ENCODE results near the gene ENO4. TPM values are rescaled to one million over a fixed set of nuclear protein-coding genes. Genes with fewer than 3 reads are reported as not detected.

ENO4 gene
- total and polyA plus RNA-seq, 10 of the 15 experiments (the other 5 are each of a cell fraction or from before 2014, with no cell fraction given): 0.12 to 0.37 (median 0.18) TPM; not detected in 7

DNA sequence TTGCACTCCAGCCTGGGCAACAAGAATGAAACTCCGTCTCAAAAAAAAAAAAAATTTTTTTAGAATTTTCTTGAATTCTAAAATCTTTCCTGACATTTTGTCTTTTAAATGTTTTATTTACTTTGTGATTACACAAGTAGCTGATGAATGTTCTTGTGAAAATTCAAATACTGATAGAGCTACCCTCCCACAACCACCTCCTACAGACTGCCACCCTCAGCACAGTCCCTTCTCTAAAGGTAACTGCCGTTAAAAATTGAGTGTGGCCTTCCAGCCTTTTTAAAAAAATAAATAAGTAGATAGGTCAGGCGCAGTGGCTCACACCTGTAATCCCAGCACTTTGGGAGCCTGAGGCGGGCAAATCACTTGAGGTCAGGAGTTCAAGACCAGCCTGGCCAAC lies 15.1 kb downstream of the ENO4 start:
- RAD21 ChIA-PET (ENCODE audit: unreplicated experiment): no interaction called here
- Histone ChIP-seq H3K27ac (ENCODE audit: control insufficient read depth, insufficient read depth) (no peak overlapping the region), H3K4me3 (no peak overlapping the region), H3K4me2 (ENCODE audit: control insufficient read depth, insufficient read depth) (no peak overlapping the region), H3K9me3 (replicated peaks; ENCODE audit: control insufficient read depth, insufficient read depth, low read length) (no peaks in the 10 kb centered on the region), H3K79me2 (ENCODE audit: control insufficient read depth, insufficient read depth, low read length) (no peaks in the 10 kb centered on the region), H3K27me3 (replicated peaks in 1 of 2; ENCODE audit: control insufficient read depth in 2 of 2, insufficient read depth in 2 of 2, low read length in 1 of 2) (no peaks in the 10 kb centered on the region; a peak in 2 of 4 replicates), H3K36me3 (ENCODE audit: control insufficient read depth in 2 of 2, insufficient read depth in 2 of 2, low read length in 1 of 2) (no peaks in the 10 kb centered on the region), H4K20me1 (ENCODE audit: control insufficient read depth, insufficient read depth) (no peaks in the 10 kb centered on the region), H3K4me1 (ENCODE audit: control insufficient read depth, insufficient read depth, low read length) (no peaks in the 10 kb centered on the region), H2AFZ (ENCODE audit: control insufficient read depth, low read depth, low read length) (no peak overlapping the region), H3K9ac (ENCODE audit: control insufficient read depth, insufficient read depth, low read length) (no peak overlapping the region)
- POLR2A ChIA-PET: no interaction called here
- CTCF ChIA-PET: interaction anchor here (1.1 kb wide), 1 partner anchor 310 kb away, joined by 3 read pairs; no protein-coding TSS in a partner anchor
- 38% methylated on average over 4 of the region's 4 CpGs for WGBS (ENCODE audit: insufficient coverage, insufficient replicate concordance, low lambda C conversion rate, missing lambda C conversion rate)
- BruUV-seq (replicated peaks): no TSS peak
- FAIRE-seq (no peak), ATAC-seq (no peak), DNase-seq (ENCODE audit: low read depth, low spot score) (no peak)
- SMC1A ChIA-PET (ENCODE audit: uncharacterized antibody, unreplicated experiment): no interaction called here
- in situ Hi-C loops (cut with MboI) (no loop called here), intact Hi-C loops (cut with micrococcal nuclease; ENCODE audit: unreplicated experiment) (no loop called here)
- TF ChIP-seq ZZZ3 (IDR thresholded peaks at IDR 0.05; ENCODE audit: control insufficient read depth, insufficient read length, low read depth): no peak
- TF ChIP-seq SREBF1 (IDR thresholded peaks at IDR 0.05; ENCODE audit: low read length): no peak
- TF ChIP-seq ATF2 (IDR thresholded peaks at IDR 0.05; ENCODE audit: low read length): no peak
- no peak for TF ChIP-seq MEF2B (IDR thresholded peaks at IDR 0.05; ENCODE audit: partially characterized antibody, poor library complexity, severe bottlenecking)

DNA sequence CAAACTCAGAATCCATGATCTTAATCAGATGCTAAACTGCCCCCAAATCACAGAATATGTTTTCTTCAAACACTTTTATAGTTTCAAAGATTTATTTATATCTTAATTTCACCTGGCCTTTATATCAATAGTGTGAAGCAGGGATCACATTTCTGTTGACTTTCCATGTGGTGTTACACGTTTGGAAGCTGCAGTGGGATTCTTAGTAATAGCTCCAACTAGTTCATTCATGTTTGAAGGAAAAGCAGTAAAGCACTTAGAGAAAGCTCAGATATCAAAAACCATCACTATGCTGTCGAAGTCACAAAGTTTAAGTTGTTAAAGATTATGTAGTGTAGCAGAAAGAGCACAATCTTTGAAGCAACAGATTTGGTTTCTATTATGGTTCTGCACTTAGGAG lies 16.8 kb downstream of the ENO4 start:
- Histone ChIP-seq H3K9me3 (replicated peaks; ENCODE audit: control insufficient read depth, insufficient read depth, low read length) (no peaks in the 10 kb centered on the region), H3K4me1 (ENCODE audit: control insufficient read depth, insufficient read depth, low read length) (no peaks in the 10 kb centered on the region), H3K27ac (ENCODE audit: control insufficient read depth, insufficient read depth) (no peak overlapping the region), H3K79me2 (ENCODE audit: control insufficient read depth, insufficient read depth, low read length) (no peaks in the 10 kb centered on the region), H3K36me3 (ENCODE audit: control insufficient read depth in 2 of 2, insufficient read depth in 2 of 2, low read length in 1 of 2) (no peaks in the 10 kb centered on the region), H3K4me2 (ENCODE audit: control insufficient read depth, insufficient read depth) (no peak overlapping the region), H3K4me3 (no peak overlapping the region), H4K20me1 (ENCODE audit: control insufficient read depth, insufficient read depth) (no peaks in the 10 kb centered on the region), H3K9ac (ENCODE audit: control insufficient read depth, insufficient read depth, low read length) (no peak overlapping the region), H3K27me3 (replicated peaks in 1 of 2; ENCODE audit: control insufficient read depth in 2 of 2, insufficient read depth in 2 of 2, low read length in 1 of 2) (no peaks in the 10 kb centered on the region; a peak in 2 of 4 replicates), H2AFZ (ENCODE audit: control insufficient read depth, low read depth, low read length) (no peak overlapping the region)
- CTCF ChIA-PET: interaction anchor here (0.7 kb wide), 1 partner anchor 304 kb away, joined by 3 read pairs; no protein-coding TSS in a partner anchor
- in situ Hi-C loops (cut with MboI) (no loop called here), intact Hi-C loops (cut with micrococcal nuclease; ENCODE audit: unreplicated experiment) (no loop called here)
- FAIRE-seq: no peak
- SMC1A ChIA-PET (ENCODE audit: uncharacterized antibody, unreplicated experiment): no interaction called here
- BruUV-seq (replicated peaks): no TSS peak
- 4% methylated on average over 2 of the region's 2 CpGs for WGBS (ENCODE audit: insufficient coverage, insufficient replicate concordance, low lambda C conversion rate, missing lambda C conversion rate)
- no peak for ATAC-seq
- POLR2A ChIA-PET: no interaction called here
- no peak for DNase-seq (ENCODE audit: low read depth, low spot score)
- RAD21 ChIA-PET (ENCODE audit: unreplicated experiment): no interaction called here
- no peak for TF ChIP-seq SUZ12 (IDR thresholded peaks at IDR 0.05; ENCODE audit: unreplicated experiment)
- TF ChIP-seq JUND (IDR thresholded peaks at IDR 0.05; ENCODE audit: low read depth, low read length): no peak
- no peak for TF ChIP-seq NFXL1 (IDR thresholded peaks at IDR 0.05; ENCODE audit: borderline replicate concordance)
- TF ChIP-seq ZNF24 (IDR thresholded peaks at IDR 0.05): no peak
- TF ChIP-seq NFIC (IDR thresholded peaks at IDR 0.05; ENCODE audit: low read depth, low read length): no peak
- TF ChIP-seq ESRRA (IDR thresholded peaks at IDR 0.05; ENCODE audit: low read length): no peak
- TF ChIP-seq NR2F1 (conservative IDR thresholded peaks at IDR 0.05): no peak
- no peak for TF ChIP-seq ZBTB33 (IDR thresholded peaks at IDR 0.05)
- TF ChIP-seq, protein P1, sequence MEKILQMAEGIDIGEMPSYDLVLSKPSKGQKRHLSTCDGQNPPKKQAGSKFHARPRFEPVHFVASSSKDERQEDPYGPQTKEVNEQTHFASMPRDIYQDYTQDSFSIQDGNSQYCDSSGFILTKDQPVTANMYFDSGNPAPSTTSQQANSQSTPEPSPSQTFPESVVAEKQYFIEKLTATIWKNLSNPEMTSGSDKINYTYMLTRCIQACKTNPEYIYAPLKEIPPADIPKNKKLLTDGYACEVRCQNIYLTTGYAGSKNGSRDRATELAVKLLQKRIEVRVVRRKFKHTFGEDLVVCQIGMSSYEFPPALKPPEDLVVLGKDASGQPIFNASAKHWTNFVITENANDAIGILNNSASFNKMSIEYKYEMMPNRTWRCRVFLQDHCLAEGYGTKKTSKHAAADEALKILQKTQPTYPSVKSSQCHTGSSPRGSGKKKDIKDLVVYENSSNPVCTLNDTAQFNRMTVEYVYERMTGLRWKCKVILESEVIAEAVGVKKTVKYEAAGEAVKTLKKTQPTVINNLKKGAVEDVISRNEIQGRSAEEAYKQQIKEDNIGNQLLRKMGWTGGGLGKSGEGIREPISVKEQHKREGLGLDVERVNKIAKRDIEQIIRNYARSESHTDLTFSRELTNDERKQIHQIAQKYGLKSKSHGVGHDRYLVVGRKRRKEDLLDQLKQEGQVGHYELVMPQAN (conservative IDR thresholded peaks at IDR 0.05): no peak
- no peak for TF ChIP-seq NFYA (IDR thresholded peaks at IDR 0.05; ENCODE audit: borderline replicate concordance, low read depth, low read length)
